Thoracic aorta (tissue), 2 donors: Measurements from ENCODE around the gene APOB. TPM values are rescaled to one million over a fixed set of nuclear protein-coding genes. Genes with fewer than 3 reads are reported as not detected.

Experiments used
- ATAC-seq: fragments of 150-250 bp; one replicate; pipeline ENCODE4 v1.8.0; 2017; ENCODE audit warnings: low read depth; ENCODE audit not compliant: insufficient number of reproducible peaks, low FRiP score
- DNase-seq: peaks from one replicate; pipeline ENCODE4 v3.0.0-alpha.2; 2020; ENCODE audit warnings: low spot score
- H3K27ac ChIP-seq, 2 donors: fragments of 200-600 bp; sonication (generic); 1 replicate in 1 of 2; 2 replicates in 1 of 2; pipeline ENCODE4 v1.5.1; 2016; ENCODE audit warnings: mild to moderate bottlenecking in 2 of 2, moderate library complexity in 2 of 2
- H3K27me3 ChIP-seq: fragments of 200-600 bp; sonication (generic); replicated peaks from 2 replicates; pipeline ENCODE4 v1.6.0; 2016; ENCODE audit warnings: mild to moderate bottlenecking; ENCODE audit not compliant: insufficient read depth
- H3K36me3 ChIP-seq: fragments of 200-600 bp; sonication (generic); one replicate; pipeline ENCODE4 v1.5.1; 2016
- H3K4me1 ChIP-seq, 2 donors: fragments of 200-600 bp; sonication (generic); 1 replicate in 1 of 2; 2 replicates in 1 of 2; pipeline versions ENCODE4 v1.5.1 to v1.6.0; 2016; ENCODE audit warnings: low read depth in 2 of 2, mild to moderate bottlenecking in 1 of 2; ENCODE audit not compliant: control insufficient read depth in 1 of 2
- H3K4me3 ChIP-seq: fragments of 200-600 bp; sonication (generic); 2 replicates; pipeline ENCODE4 v1.5.1; 2016; ENCODE audit warnings: mild to moderate bottlenecking
- H3K9me3 ChIP-seq: fragments of 200-600 bp; sonication (generic); 2 replicates; pipeline ENCODE4 v1.5.1; 2016
- CTCF ChIP-seq: fragments of 200-600 bp; sonication (generic); IDR thresholded peaks from one replicate; pipeline ENCODE4 v1.5.1; 2019; ENCODE audit warnings: antibody characterized with exemption
- total RNA-seq, 2 donors: library from RNA; depleted of rRNA; stranded (reverse); fragments of >200 nt; gene quantifications; one replicate each; pipeline versions ENCODE4 v1.1.0 to v1.2.3, GENCODE V29; 2016

The APOB gene
- total RNA-seq, 2 donors from 2014 or later = 4.7 to 6.1 TPM

GRCh38 chr2:21001225-21001946, 42.5 kb downstream of the APOB start:
- TF ChIP-seq CTCF = no peak
- no peaks in the 10 kb centered on the region for H3K27me3 ChIP-seq
- H3K9me3 ChIP-seq = no peaks in the 10 kb centered on the region
- H3K4me3 ChIP-seq = no peak overlapping the region
- DNase-seq = no peak
- H3K36me3 ChIP-seq = peaks cover 6% of the 10 kb centered on the region
- no peaks in the 10 kb centered on the region for H3K4me1 ChIP-seq
- no peak for ATAC-seq
- H3K27ac ChIP-seq = no peak overlapping the region

- Histone ChIP-seq H3K4me1 (no peaks in the 10 kb centered on the region), H3K9me3 (no peaks in the 10 kb centered on the region), H3K36me3 (peaks cover 6% of the 10 kb centered on the region), H3K27ac (no peak overlapping the region), H3K27me3 (no peaks in the 10 kb centered on the region), H3K4me3 (no peak overlapping the region)
- ATAC-seq = peak; percentile 40
- TF ChIP-seq CTCF = no peak
- no peak for DNase-seq
Measured at GRCh38 chr2:20999906-21000645, 43.8 kb downstream of the APOB start.

GRCh38 chr2:20998972-20999905, 44.6 kb downstream of the APOB start:
- Histone ChIP-seq H3K36me3 (peaks cover 6% of the 10 kb centered on the region), H3K4me3 (no peak overlapping the region), H3K27ac (no peak overlapping the region), H3K4me1 (no peaks in the 10 kb centered on the region), H3K9me3 (no peaks in the 10 kb centered on the region), H3K27me3 (no peaks in the 10 kb centered on the region)
- DNase-seq (no peak), ATAC-seq (no peak)
- no peak for TF ChIP-seq CTCF

- TF ChIP-seq CTCF = no peak
- no peak overlapping the region for H3K27ac ChIP-seq
- no peaks in the 10 kb centered on the region for H3K4me1 ChIP-seq
- no peak for ATAC-seq
- DNase-seq = no peak
- H3K27me3 ChIP-seq = no peaks in the 10 kb centered on the region
- no peaks in the 10 kb centered on the region for H3K36me3 ChIP-seq
- H3K9me3 ChIP-seq = no peaks in the 10 kb centered on the region
- no peak overlapping the region for H3K4me3 ChIP-seq
Measured at GRCh38 chr2:20997953-20998722, 45.7 kb downstream of the APOB start.
